Mononuclear cell (primary cell): ENCODE results near the gene CTU1. TPM values are rescaled to one million over a fixed set of nuclear protein-coding genes. Genes with fewer than 3 reads are reported as not detected.

Experiments used
- H3K27me3 ChIP-seq: 2 replicates; pipeline ENCODE4 v1.6.0; 2011; ENCODE audit warnings: low read length, control low read depth; ENCODE audit not compliant: insufficient read depth
- H3K4me1 ChIP-seq: 2 replicates; pipeline ENCODE4 v1.5.1; 2011; ENCODE audit warnings: mild to moderate bottlenecking, low read length, control low read depth; ENCODE audit not compliant: insufficient read depth
- H3K4me3 ChIP-seq: 2 replicates; pipeline ENCODE4 v1.5.1; 2011; ENCODE audit warnings: mild to moderate bottlenecking, low read length, moderate library complexity
- H3K9me3 ChIP-seq: 2 replicates; pipeline ENCODE4 v1.5.1; 2011; ENCODE audit warnings: low read depth, mild to moderate bottlenecking, control low read depth, low read length
- total RNA-seq: library from RNA; depleted of rRNA; stranded (reverse); fragments of >200 nt; gene quantifications from one replicate; pipeline ENCODE4 v1.2.3, GENCODE V29; 2012

The CTU1 gene
- total RNA-seq, 1 donor: 1.9 TPM

DNA sequence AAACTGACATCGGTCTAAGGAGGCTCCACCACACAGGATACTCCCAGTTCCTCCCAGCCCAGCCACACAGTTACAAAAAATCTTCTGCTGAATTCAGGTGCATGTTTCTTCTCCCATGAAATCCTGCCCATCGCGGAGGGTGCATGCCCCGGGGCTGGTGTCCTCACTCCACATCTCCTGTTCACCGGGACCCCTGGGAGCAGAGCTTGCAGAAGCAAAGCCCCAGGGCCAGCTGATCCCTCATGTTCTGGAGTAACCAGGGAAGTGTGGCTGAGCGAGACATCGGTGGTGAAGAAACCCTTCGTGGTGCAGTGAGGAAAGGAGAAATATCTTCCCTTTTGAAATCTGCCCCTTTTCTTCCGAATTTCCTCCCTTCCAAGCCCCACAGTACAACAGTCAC is 15.6 kb upstream of the CTU1 start:
- Histone ChIP-seq H3K9me3 (no peaks in the 10 kb centered on the region), H3K27me3 (no peaks in the 10 kb centered on the region), H3K4me3 (peak overlapping the region; percentile 10), H3K4me1 (peaks cover 88% of the 10 kb centered on the region)

DNA sequence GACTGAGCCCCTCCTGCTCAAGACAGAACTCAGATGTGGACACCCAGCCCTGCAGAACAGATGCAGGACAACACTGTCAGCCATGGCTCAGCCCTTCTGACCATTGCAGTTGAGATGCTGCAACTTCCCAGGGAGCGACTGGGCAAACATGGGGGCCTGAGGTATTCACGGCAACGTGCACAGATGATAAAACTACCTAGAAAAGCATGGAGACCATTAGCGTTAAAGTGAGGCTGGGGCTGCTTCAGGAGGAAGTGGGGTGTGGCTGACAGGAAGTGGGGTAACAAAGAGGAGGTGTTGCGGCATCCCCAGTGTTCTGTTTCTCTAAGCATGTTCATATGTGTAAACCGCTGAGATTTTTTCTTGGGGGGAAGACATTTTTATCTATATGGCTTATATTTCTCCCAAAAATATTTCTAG is 15.2 kb upstream of the CTU1 start:
- Histone ChIP-seq H3K9me3 (no peaks in the 10 kb centered on the region), H3K4me3 (peak overlapping the region; percentile 18), H3K4me1 (peaks cover 84% of the 10 kb centered on the region), H3K27me3 (no peaks in the 10 kb centered on the region)

DNA sequence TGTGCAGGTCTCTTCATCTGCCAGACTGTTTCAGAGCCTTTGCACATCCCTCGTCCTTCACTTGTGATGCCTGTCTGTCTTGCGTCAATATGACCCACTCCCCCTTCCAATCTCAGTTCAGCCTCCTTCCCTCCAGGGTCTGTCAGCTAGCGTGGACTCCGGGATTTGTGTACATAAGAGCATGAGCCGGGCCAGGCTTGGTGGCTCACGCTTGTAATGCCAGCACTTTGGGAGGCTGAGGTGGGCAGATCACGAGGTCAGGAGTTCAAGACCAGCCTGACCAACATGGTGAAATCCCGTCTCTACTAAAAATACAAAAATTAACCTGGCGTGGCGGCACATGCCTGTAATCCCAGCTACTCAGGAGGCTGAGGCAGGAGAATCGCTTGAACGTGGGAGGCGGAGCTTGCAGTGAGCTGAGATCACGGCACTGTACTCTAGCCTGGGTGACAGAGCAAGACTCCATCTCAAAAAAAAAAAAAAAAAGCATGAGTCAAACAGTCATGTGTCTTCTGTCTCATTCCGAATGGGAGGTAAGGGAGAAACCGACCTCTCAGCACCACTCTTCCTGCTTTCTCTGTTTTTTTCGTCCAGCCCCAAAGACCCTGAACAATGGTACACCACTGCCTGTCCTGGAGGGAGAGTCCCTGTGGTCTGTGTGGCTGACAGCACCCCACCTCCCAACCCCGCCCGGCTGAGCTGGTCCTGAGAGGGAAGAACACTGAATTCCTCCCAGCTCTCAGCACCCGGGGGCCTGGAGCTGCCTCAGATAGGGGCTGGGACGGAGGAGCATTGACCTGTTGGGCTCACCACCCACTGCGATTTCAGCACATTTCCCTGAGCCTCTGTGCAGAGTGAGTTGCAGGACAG is 14.1 kb upstream of the CTU1 start:
- no peaks in the 10 kb centered on the region for H3K27me3 ChIP-seq
- H3K4me1 ChIP-seq: peaks cover 74% of the 10 kb centered on the region
- no peaks in the 10 kb centered on the region for H3K9me3 ChIP-seq
- peak overlapping the region; percentile 18 for H3K4me3 ChIP-seq

DNA sequence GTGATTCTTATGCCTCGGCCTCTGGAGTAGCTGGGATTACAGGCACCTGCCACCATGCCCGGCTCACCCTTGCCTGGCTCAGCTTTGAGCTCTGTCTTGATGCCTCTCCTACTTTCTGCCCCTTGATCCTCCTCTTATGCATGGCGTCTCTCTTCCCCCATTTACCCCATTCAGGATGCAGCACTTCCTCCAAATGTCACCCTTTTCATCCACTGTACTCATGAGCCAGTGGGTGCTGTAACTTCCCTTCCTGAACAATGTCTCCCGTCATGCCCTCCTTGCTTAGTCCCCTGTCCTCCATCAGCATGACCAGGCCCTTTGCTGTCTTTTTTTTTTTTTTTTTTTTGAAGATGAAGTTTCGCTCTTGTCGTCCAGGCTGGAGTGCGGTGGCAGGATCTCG is 13.0 kb upstream of the CTU1 start:
- Histone ChIP-seq H3K4me3 (no peak overlapping the region), H3K9me3 (no peaks in the 10 kb centered on the region), H3K4me1 (peaks cover 78% of the 10 kb centered on the region), H3K27me3 (no peaks in the 10 kb centered on the region)

DNA sequence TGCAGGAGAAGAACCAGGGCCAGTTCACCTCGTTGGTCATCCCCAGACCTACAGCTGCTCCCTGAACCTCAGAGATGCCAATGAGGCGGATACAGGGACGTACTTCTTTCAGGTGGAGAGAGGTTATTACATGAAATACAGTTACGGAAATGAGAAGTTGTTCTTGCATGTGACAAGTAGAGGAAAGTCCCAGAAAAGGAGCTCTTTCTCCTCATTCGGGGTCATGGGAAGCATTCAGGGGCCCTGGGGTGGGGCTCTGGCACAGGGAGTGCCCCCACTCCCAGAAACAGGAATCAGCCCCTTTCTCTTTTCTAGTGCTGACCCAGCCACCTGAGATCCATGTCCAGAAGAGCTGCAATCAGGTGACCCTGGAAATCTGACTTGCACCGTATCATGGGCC is 12.0 kb upstream of the CTU1 start:
- peaks cover 79% of the 10 kb centered on the region for H3K4me1 ChIP-seq
- no peak overlapping the region for H3K4me3 ChIP-seq
- no peaks in the 10 kb centered on the region for H3K27me3 ChIP-seq
- H3K9me3 ChIP-seq: no peaks in the 10 kb centered on the region

DNA sequence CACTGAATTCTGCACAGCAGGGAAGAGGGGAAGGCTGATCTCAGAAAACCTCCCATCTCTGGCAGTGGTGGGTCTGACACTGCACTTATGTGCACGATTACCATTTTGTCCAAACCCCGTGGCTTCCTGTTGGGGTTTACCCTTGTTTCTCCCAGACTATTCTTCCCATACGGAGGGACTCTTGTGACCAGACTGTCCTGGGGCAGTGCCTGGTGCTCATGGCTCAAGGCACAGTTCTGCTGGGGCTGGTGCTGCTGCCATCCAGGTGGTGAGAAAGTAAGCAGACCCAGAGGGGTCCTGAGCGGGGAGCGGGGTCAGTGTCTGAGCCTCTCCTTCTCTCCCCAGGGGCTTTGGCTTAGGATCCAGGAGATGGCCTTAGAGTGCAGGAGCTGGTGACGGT is 11.4 kb upstream of the CTU1 start:
- Histone ChIP-seq H3K9me3 (no peaks in the 10 kb centered on the region), H3K4me1 (peaks cover 79% of the 10 kb centered on the region), H3K4me3 (no peak overlapping the region), H3K27me3 (no peaks in the 10 kb centered on the region)

DNA sequence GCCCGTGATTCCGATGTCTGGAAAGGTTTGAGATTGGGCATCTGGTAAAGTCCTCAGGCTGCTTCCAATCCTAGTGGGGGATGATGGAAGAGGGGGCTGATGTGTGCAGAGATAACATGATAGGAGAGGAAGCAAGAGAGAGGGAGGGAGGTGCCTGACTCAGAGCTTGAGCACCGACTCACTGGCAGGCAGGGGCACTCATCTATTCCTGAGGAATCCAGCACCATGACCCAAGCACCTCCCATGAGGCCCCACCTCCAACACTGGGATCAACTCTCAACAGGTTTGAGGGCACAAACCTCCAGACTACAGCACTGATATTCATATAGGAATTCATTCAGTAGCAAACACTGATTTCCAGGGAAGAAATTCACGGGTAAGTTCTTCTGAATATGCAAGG is 10.9 kb upstream of the CTU1 start:
- no peaks in the 10 kb centered on the region for H3K27me3 ChIP-seq
- peaks cover 79% of the 10 kb centered on the region for H3K4me1 ChIP-seq
- H3K4me3 ChIP-seq: no peak overlapping the region
- H3K9me3 ChIP-seq: no peaks in the 10 kb centered on the region

DNA sequence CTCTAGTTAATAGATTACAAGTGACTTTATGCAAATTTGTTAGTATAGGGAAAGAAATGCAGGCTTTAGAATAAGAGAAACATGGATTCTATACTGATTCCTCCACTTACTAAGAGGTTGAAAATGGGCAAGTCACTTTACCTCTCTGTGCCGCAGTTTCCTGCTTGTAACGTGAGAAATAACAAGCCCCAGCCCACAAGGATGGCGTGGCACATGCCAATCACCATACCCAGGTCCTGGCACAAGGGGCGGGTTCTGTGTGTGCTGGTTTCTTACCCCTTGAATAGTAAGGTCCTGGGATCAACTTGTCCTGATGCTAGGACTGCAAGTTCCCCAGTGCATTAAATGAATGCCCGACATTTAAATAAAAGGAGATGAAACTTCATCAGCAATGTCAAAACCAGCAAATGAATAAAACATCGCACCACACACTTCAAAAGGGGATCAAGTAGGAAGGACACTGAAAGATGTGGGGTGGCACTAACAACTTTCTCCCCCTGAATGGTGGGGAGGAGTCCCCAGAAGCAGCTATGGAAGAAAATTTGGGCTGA is 8.6 kb upstream of the CTU1 start:
- Histone ChIP-seq H3K27me3 (no peaks in the 10 kb centered on the region), H3K9me3 (no peaks in the 10 kb centered on the region), H3K4me1 (peaks cover 77% of the 10 kb centered on the region), H3K4me3 (no peak overlapping the region)

DNA sequence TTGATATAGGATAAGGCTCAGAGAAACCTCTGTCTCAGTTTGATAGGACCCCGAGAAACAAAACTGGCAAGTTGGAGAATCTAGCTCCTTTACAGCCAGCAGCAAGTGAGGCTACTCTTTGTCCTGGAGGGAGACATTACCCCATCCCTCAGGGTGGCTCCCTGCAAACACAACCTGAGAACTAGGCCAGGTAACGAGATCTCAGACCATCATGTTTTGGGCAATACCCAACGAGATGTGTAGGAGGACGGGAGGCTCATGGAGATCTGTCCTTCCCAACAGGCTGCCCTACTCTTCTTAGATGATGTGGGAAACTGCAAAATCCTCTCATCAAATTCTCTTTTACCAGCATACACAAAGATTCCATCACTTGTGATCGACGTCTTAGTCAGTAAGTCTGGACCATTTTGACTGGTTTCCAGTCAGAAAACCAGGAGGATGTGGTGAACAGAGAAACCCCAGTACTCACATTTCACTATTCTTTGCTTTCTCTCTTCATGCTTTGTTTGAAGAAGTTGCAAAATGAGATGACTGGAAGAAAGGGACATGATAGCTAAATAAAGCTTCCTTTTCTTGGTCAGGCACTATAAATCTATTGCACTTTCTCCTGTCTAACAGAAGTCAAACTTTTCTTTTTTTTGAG is 6.0 kb upstream of the CTU1 start:
- peaks cover 51% of the 10 kb centered on the region for H3K4me1 ChIP-seq
- no peaks in the 10 kb centered on the region for H3K9me3 ChIP-seq
- no peaks in the 10 kb centered on the region for H3K27me3 ChIP-seq
- H3K4me3 ChIP-seq: no peak overlapping the region

DNA sequence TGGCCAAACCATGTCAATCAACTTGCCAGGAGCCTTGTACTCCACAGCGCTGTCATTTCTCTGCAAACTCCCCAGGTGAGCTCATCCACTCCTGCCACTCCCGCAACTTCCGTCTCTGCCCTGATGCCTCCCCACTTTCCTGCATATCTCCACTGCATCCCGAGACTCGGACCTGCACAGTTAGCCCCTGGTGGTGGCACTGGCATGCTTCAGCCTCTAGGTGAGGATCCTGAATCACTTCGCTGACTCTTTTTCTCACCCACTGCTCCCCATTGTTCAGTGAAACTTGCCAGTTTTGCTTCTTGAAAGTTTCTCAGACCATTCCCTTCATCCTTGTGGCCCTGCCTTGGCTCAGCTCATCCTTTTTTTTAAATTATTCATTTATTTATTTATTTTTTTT is 3.4 kb upstream of the CTU1 start:
- Histone ChIP-seq H3K9me3 (no peaks in the 10 kb centered on the region), H3K4me3 (no peak overlapping the region), H3K4me1 (peaks cover 63% of the 10 kb centered on the region), H3K27me3 (no peaks in the 10 kb centered on the region)

DNA sequence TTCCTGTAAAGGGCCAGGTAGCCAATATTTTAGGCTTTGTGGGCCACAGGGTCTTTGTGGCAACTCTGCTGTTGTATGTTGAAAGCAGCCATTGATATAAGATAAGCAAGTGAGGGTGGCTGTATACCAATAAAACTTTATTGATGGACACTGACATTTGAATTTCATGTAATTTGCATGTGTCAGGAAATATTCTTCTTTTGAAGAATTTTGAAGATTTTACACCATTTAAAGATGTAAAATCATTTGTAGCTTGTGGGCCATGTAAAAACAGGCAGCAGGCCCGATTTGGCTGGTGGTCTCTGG is 2.4 kb upstream of the CTU1 start:
- Histone ChIP-seq H3K27me3 (no peaks in the 10 kb centered on the region), H3K9me3 (no peaks in the 10 kb centered on the region), H3K4me3 (no peak overlapping the region), H3K4me1 (peaks cover 56% of the 10 kb centered on the region)

DNA sequence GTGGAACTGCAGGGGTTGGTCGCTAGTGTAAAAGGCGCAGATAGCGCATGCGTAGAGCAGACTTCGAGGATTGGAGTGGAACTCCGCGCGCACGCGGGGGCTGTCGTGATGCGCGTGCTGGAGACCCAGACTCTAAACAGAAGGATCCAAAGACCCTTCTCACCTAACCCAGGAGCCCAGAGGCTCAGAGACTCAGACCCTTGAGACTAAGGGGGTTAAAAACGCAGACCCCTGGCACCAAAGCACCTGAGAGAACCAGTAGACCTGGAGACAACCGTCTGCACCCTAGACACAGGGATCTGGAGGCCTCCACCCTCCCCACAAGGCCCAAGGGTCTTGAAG is 567 bp upstream of the CTU1 start:
- H3K9me3 ChIP-seq: no peaks in the 10 kb centered on the region
- no peaks in the 10 kb centered on the region for H3K27me3 ChIP-seq
- H3K4me3 ChIP-seq: peak overlapping the region; percentile 61
- peaks cover 38% of the 10 kb centered on the region for H3K4me1 ChIP-seq

DNA sequence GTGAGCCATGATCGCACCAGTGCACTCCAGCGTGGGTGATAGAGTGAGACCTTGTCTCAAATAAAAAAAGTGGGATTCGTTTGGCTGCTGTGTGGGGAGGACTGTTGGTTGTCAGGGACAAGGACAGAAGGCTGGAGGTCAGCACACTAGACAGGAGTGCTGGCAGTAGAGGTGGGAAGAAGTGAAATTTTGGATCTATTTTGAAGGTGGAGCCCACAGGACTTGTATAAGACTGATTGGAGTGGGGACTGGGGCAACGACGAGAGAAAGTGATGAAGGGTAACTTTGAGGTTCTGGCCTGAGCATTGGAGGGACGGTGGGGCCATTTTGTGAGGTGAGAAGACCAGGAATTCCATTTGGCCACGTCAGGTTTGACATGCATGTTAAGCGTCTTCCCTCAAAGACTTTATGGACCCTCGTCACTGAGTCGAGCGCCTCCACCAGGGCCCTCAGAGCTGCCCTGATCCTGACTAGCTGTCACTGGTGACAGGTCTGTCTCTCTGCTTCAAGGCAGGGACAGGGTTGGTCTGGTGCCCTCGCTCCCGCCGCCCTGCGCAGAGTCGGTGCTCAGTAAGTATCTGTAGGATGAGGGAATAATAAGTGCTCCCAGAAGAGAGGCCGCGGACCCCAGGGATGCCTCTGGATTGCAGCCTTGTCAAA is 673 bp downstream of the CTU1 start:
- Histone ChIP-seq H3K4me3 (peak overlapping the region; percentile 61), H3K9me3 (no peaks in the 10 kb centered on the region)

DNA sequence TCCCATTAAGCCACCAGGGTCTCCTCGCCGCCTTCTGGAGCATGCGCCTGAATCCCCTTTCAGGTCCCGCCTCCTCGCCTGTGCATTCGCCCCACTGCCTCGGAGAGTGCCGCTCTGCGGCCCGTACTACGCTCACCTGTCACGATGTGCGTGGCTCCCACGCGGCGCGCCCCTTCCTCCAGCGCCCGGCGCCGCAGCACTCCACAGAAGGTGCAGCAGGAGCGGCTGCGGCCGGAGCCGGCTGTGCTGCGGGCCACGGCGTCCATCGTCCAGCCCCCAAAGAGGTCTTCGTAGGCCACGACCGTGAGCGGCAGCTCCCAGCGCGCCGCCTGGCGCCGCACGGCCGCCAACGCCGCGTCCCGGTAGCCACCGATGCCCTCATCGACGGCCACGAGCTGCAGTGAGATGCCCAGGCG is 4.3 kb downstream of the CTU1 start:
- Histone ChIP-seq H3K4me1 (peaks cover 19% of the 10 kb centered on the region), H3K9me3 (no peaks in the 10 kb centered on the region), H3K4me3 (no peak overlapping the region), H3K27me3 (no peaks in the 10 kb centered on the region)

More for the DNA sequence above, 673 bp downstream of the CTU1 start:
- H3K27me3 ChIP-seq: no peaks in the 10 kb centered on the region
- peaks cover 25% of the 10 kb centered on the region for H3K4me1 ChIP-seq

DNA sequence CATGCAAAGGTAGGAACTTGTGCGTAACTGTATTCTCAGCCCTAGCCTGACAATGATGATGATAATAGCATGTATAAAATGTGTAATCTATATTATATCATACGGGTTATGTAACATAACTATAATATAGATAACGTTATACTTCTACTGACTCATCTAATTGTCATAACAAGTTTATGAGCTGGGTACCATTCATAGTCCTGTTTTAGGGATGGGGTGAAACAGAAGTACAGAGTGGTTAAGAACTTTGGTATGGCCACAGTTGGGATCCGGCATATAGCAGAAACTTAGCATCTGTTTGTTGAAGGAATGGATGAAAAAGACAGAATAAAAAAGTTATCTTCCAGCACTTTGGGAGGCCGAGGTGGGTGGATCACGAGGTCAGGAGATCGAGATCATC is 5.2 kb downstream of the CTU1 start:
- Histone ChIP-seq H3K4me1 (peaks cover 15% of the 10 kb centered on the region), H3K4me3 (no peak overlapping the region), H3K9me3 (no peaks in the 10 kb centered on the region), H3K27me3 (no peaks in the 10 kb centered on the region)
